ENCODE data around the gene SRSF10. TPM values are rescaled to one million over a fixed set of nuclear protein-coding genes. Genes with fewer than 3 reads are reported as not detected.
"Not testable (repeated sequence)": the region's sequence is repeated elsewhere in the genome, so short reads cannot be mapped to it uniquely, and the experiment has no call there.

Gene SRSF10
- polyA plus RNA-seq (2013, experiment 1 of 2; ENCODE audit: insufficient read length): 94.8 TPM
- polyA plus RNA-seq (2013, experiment 2 of 2; ENCODE audit: insufficient read length): 92.0 TPM

DNA sequence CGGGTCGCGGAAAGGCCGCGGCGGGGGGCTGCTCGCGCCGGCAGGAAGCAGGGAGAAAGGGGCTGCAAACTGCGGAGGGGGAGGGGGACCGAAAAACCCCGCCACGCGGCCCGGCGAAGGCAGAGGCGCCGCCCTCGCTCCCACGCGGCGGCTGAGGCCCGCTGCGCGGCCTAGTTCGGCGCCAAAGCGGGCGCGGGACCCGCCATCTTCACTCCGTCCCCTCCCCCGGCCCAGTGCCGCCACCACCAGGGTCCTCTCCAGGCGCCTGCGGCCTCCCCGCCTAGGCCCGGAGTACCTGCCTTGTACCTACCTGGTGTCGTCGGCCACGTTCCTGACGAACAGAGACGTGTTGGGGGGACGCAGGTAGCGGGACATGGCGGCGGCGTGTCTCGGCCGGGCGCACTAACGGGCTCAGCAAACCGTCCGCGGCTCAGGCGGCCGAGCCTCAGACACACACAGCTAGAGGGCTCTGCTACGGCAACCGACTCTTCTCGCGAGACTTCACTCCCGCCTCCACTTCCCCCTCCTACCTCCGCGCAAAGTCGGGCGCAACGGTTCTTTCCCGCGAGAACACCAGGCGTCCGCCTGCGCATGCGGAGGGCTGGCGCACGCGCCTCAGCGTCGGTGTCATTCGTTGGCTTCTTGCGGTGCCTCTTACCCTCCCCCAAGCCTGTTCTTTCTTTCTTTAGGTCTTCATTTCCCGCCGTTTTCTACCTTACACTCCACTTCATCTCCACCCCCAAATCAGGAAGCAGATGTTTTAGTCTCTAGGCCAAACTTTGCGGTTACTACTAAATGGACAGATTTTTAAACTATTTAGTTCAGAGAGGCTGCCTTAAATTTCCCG, at the start of gene SRSF10:
Gene SRSF10 (minus strand): TSS at position 447 of the 847 bp plus-strand sequence. CDS start 72 bp downstream, at position 375.
- DNase-seq: peak; percentile 99

DNA sequence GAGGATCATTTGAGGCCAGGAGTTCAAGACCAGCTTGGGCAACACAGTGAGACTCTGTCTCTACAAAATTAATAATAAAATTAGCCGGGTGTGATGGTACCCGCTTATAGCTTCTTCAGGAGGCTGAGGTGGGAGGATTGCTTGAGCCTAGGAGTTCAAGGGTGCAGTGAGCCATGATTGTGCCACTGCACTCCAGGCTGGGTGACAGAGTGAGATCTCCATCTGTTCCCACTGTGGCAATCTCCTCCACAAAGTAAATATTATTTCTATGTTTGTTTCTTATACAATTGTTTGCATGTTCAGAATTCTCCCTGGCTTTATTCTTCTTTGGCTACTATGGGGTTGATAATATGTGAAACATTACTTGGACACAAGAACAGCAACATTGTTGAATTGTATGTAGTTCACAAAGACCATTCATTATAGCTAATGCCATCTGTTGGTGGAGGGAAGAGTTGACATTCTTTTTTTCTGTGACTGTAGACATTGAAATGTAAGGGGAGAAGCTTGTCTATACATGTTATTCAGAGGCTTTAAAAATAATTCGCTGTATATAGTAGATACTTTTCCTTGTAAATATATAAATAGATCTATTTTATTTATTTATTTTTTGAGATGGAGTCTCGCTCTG, 47.8 kb upstream of the SRSF10 start:
- DNase-seq: peak; percentile 61

DNA sequence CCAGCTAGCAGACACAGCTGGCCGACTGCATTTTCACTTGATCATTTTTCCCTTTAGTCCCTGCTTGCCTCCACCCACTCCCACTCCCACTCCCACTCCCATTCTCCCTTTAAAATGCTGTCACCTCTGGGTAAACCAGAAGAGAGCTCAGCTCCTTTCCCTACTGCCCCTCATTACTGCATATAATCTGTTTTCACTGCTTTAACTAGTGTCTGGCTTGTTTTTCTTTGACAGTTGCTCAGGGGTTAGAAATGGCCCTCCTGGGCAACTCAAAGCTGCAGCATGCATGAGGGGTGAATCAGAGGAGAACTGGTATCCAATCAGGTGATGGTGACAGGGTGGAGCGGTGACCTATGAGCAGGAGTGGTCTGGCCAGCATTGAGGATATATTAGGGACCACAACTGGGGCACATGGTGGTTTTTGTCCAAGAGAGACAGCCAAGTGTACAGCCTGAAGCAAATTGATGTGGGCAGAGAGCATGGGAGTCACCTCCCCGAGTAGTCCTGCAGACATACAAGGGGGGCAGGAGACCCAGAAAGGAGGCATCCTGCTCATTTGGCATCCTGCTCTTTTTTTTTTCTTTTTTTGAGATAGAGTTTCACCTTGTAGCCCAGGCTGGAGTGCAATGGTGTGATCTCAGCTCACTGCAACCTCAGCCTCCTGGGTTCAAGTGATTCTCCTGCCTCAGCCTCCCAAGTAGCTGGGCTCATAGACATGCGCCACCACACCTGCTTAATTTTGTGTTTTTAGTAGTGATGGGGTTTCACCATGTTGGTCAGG, 42.6 kb upstream of the SRSF10 start:
- peak; percentile 74 for DNase-seq

DNA sequence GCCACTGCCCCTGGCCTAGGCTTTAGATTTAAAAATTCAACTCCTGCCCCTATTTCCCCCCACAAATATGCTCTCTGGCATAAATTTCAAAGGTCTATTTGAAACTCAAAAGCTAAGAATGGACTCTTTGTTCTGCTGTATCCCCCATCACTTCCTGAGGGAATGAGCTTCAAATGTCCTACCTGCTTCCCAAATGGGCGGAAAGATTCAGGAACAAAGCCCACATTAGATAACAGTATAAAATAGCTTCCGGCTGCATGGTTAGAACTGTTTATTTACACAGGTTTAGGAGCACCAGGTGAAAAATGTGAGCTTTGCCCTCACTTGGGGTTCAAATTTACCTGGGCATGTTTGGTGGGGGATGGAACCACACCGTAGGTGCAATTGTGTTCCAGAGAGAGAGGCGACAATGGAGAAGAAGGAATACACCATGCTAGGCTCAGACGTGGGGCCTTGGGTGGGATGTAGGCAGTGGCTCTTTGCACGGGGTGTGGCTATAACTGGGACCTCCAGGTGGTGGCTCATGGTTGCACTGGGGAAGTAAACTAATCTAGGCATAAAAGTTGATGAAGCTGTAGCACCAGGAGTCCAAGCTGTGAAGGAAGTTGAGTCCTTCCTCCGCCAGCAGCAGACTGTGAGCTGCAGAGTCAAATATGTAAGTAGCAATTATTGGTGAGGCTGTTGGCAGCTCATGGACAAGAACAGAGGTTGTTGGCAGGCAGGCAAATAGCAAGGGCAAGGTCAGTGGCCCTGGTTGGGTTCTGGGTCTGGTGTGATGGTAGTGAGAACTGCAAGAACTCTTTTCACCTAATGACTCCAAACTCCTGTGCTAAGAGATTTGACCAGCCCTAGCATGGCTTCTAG, 41.5 kb upstream of the SRSF10 start:
- no peak for DNase-seq

DNA sequence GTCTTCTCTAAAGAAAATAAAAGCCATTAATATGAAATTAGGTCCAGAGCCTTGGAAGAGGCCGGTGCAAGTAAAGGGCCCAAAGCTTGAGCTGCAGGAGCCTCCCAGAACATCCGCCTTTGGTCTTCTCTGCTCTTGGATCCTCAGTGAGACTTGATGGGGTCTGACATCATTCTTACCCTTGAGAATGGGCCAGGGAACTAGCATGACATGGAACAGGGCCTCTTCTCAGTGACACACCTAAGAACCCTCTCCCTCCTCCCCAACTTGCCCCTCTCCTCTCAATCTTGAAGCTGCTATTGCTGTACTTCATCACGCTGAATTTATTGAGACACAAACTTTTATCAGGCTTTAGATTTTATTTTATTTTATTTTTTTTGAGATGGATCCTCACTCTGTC, 40.3 kb upstream of the SRSF10 start:
- no peak for DNase-seq

DNA sequence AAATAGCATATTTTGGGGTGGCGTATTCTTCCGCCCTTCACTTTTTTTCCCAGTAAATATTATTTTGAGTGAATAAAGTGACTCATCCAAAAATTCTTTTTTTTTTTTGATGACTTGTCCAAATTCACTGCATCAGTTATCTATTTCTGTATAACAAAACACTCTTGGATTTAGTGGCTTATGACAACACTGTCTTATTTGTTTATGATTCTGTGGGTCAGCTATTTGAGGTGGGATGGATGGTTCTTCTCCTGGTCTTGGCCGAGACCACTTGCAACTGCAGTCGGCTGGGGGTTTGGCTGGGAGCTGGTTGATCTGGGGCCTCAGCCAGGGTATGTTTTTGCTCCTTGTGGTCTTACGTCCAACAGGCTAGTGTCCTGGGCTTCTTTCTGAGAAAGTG, 39.9 kb upstream of the SRSF10 start:
- DNase-seq: no peak

DNA sequence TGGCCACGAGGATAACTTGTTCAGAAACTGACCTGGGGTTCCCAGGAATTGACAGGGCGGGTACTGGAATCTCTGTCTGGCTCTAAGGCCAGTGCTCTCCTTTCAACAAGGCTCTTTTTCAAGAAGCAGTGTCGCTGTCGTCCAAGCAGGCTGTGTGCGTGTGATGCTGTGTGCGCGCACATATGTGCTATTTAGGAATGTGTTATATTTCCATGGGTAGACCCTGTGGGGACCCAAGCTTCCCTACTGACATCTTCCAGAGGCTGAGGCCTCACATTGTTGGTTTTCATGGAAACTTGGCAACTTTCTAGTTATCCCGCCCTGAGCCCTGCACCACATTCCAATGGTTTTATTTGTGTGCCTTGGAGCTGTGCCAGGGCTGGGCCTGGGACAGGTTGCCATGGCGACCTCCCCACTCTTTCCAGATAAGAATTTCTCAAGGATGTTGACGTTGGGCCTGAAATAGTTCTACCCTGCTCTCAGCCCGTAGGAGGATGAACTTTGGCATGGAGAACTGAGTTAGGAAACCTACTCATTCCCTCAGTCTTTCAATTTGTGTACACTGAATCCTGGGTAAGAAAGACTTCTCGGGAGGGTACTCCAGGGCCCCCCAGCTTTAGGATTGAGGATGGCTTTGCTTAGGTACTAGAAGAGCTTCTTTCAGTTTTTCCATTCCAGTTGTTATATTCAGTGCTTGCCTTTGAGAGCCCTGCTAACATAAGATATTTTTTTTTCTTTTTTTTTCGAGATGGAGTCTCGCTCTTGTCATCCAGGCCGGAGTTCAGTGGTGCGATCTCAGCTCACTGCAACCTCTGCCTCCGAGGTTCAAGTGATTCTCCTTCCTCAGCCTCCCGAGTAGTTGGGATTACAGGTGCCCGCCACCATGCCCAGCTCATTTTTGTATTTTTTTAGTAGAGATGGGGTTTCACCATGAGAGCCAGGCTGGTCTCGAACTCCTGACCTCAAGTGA, 38.8 kb upstream of the SRSF10 start:
- DNase-seq: peak; percentile 99

DNA sequence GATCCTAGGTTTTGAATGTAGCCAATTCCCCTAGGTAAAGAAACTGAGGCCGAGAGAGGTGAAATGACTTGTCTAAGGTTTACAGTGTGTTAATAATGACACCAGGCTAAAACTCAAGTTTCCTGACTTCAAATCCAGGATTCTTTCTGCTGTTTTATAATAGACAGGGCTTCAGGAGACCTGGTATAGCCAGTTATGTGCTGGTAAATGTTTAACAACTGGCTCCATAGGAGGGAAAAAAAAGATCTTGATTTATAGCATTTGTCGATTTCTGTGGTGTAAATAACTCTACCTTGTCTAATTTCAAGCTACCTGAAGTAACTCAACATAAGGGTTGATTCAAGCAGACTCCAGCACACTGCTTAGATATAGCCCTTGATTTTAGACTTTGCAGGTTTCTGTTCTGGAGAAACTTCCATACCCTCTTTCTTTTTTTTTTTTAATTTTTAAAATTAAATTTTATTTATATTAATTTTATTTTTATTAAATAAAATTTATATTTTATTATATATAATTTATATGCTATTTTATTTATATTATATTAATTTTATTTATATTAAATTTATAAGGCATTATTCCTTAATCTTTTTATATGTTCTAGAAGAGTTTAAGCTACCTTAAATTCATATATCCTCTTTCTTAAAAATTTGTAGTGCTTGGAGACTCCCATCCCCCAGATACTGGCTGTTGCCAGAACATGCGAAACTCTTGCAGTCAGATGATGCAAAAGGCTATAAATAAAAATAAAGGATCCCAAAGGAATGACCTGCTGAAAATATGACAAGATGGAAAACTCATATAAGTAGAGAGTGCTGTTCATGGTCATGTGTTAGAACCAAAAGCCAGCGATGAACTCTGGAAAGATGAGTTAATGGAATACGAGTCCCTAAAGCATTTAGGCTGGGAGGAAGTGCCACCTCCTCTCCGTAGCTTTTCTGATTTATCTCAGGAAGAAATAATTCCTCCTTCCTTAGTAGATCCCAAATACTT, 35.4 kb upstream of the SRSF10 start:
- DNase-seq: peak; percentile 78

DNA sequence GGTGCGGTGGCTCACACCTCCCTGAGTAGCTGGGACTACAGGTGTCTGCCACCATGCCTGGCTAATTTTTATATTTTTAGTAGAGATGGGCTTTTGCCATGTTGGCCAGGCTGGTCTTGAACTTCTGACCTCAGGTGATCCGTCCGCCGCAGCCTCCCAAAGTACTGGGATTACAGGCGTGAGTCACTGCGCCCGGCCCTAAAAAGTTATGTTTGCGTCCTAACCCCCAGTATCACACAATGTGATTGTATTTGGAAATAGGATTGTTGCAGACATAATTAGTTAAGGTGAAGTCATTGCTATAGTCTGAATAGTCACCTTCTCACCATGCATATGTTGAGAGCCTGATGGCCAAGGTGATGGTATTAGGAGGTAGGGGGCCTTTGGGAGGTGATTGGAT, 32.8 kb upstream of the SRSF10 start:
- DNase-seq: not testable (repeated sequence)

DNA sequence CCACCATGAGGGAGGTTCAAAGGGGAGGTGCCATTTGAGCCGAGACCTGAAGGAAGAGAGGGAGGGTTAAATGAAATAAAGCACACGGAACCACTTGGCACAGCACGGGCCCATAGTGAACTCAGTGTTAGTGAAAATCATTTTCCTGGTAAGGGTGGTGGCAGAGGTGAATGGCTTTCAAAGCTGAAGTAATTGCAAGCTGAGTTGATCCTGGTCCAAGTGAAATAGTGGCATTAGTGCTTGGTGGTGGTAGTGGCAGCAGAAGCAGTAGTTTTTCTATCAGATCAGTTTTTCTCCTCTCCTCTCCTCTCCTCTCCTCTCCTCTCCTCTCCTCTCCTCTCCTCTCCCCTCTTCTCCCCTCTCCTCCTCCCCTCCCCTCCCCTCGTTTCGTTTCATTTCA, 30.5 kb upstream of the SRSF10 start:
- DNase-seq: no peak

DNA sequence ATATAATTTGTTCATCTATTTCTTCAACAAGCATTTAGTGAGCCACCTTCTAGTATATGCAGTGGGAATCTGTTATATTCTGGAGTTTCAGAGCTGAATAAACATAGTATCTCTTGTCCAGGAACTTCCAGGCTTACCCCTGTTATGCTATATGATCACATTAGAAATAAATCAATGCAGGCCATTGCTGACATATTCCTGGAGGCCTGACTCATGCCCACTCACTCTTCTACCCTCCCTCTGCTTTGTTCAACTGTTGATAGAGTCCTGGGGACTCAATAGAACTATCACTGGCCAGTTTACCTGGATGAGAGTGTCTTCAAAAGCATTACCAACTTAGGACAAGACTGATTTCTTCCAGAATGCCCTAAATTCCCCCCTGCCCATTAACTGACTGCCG, 29.3 kb upstream of the SRSF10 start:
- peak; percentile 79 for DNase-seq

DNA sequence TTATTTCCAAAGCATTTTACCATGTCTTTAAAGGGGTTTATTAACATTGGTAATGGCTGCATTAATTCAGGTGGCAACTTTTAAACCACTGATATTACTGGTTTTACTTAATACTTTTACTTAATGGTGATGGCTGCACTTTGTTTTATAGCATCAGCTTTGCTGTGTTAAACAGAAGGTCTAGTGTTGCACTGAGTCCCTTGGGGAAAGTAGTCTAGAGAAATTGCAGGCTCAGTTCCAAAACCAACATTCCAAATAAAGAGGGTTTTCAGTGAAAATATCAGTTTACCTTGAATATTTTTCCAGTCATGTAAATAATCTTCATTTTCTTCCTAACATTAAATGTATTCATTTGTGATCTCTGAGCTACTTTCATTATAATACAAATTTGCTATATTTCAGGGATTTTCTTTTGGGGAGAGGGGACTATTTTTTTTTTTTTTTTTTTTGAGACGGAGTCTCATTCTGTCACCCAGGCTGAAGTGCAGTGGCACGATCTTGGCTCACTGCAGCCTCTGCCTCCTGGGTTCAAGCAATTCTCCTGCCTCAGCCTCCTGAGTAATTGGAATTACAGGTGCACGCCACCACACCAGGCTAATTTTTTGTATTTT, 28.6 kb upstream of the SRSF10 start:
- peak; percentile 51 for DNase-seq

DNA sequence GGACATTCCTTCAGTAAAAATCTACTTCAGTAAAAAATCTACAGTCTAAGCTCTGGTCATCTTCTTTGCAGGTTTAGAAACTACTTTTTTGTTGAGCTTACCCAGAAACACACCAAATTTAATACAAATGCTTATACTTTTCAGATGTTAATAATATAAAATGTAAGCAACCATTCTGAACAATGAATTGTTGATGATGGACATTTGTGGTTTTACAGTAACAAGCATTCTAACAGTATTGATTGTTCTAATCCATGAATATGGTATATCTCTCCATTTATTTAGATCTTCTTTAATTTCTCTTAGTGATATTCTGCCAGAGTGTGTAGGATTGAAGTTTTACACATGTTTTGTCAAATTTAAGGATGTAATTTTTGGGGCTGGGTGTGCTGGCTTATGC, 27.0 kb upstream of the SRSF10 start:
- no peak for DNase-seq

DNA sequence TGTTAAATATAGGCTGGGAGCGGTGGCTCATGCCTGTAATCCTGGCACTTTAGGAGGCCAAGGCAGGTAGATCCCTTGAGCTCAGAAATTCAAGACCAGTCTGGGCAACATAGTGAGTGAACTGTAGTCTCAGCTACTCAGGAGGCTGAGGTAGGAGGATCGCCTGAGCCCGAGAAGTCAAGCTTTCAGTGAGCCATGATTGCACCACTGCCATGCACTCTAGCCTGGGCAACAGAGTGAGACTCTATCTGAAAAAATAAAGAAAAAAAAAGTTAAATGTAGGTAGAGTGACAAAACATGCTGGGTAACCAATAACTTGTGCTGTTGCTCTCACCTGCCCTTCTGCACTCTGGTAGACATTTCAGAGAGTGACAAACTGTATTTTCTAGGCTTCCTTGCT, 25.0 kb upstream of the SRSF10 start:
- DNase-seq: no peak

DNA sequence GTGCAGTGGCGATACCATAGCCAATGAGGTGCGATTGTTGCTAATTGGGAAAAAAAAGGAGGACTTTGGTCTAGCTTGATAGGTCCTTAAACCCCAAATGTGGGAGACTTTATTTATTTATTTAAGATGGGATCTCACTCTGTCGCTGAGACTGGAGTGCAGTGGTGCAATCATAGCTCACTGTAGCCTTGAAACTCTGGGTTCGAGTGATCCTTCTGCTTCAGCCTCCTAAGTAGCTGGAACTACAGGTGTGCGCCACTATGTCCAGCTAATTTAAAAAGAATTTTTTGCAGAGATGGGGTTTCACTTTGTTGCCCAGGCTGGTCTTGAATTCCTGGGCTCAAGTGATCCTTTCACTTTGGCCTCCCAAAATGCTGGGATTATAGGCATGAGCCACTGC, 24.0 kb upstream of the SRSF10 start:
- no peak for DNase-seq

DNA sequence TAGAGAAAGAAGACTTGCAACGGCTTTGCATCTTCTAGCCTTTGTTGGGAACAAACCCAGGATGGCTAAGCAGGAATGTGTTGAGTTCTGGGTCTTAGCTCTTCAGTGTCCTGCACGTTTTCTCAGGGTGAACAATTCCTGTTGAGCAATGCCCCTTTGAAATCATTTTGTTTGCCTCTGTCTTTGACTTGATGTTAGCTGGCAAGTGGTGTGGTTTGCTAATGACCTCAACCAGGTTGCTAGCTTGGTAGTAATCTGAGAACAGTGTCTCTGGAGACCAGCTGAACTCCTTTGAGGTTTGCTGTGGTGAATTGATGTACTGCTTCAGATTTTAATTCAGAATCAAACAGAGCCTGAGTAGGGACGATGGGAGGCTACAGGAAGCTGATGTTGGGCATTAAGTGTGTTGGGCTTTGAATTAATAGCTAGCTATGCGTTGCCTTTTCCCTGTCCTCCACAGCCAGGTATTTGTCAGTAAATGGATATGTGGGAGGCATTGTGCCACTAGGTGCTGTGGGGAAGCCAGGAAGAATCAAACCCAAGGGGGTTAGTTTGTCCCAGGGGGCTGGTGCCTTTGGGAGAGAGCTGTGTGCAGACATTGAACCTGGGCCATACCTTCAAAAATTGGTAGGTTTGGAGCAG, 23.3 kb upstream of the SRSF10 start:
- DNase-seq: peak; percentile 71

DNA sequence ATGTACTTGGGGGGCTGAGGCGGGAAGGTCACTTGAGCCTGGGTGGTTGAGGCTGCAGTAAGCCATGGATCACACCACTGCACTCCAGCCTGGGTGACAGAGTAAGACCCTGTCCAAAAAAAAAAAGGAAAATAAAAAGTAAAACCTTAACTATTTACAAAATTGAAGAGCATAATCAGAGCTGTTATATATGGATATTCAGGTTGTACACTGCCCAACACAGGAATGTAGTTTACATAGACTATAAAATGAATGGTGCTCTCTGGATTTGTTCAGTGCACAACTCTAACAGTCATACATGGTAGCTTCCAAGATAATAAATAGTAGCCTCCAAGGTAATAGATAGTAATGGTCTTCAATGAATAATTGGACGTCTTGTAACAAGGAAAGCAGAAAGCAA, 22.6 kb upstream of the SRSF10 start:
- DNase-seq: no peak

DNA sequence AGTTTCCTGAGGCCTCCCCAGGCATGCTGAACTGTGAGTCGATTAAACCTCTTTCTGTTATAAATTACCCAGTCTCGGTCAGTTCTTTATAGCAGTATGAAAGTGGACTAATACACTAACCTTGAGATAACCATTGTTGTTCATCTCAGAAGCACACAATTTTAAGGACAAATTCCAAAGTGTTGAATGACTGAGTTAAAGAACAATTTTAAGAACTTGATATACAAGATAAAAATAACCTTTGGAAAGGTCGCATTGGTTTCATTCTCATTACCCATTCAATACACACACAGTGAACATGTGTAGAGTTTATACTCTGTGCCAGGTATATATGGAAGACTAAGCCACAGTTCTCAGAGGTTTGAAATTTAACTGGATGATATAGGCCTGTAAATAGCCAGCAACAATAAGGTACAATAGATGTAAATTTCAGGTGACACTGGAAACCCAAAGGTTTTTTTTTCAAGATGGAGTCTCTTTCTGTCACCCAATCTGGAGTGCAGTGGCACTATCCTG, 19.1 kb upstream of the SRSF10 start:
- DNase-seq: no peak

Data from fibroblast of skin of abdomen (primary cell).